ENCODE measurements around the gene BCL6. TPM values are rescaled to one million over a fixed set of nuclear protein-coding genes. Genes with fewer than 3 reads are reported as not detected.

The BCL6 gene
- total and polyA plus RNA-seq, 2 of the 8 experiments (the other 6 are each of a cell fraction or from before 2014, with no cell fraction given) = 5.7 to 10.4 TPM

GRCh38 chr3:187702507-187703033 lies 42.7 kb downstream of the BCL6 start, which contains the start of gene RTP2:
RTP2 (minus strand) TSS chr3:187702557; CDS start chr3:187702128, 429 bp downstream.
- Histone ChIP-seq H2BK120ac (replicated peaks; ENCODE audit: low read depth, low read length) (no peak within 1 kb of the TSS), H2BK15ac (ENCODE audit: low read length) (no peak within 1 kb of the TSS), H3K27me3 (replicated peaks in 1 of 4; ENCODE audit: control insufficient read depth in 3 of 4, extremely low read depth in 1 of 4, insufficient read depth in 3 of 4, low read length in 3 of 4) (no peaks in the 10 kb centered on the region), H4K8ac (ENCODE audit: extremely low read depth, insufficient read depth, low read length) (no peak within 1 kb of the TSS), H2BK20ac (ENCODE audit: low read length) (no peak within 1 kb of the TSS), H2AFZ (ENCODE audit: low read length) (no peak within 1 kb of the TSS), H2BK5ac (ENCODE audit: low read depth, low read length) (no peak within 1 kb of the TSS), H4K20me1 (replicated peaks in 1 of 2; ENCODE audit: control insufficient read depth in 1 of 2, insufficient read depth in 2 of 2, low read length in 2 of 2) (no peaks in the 10 kb centered on the region), H3K4me2 (ENCODE audit: insufficient read depth in 1 of 2, low read depth in 2 of 2, low read length in 2 of 2) (no peak within 1 kb of the TSS), H3K18ac (ENCODE audit: extremely low read depth, low read length) (no peak within 1 kb of the TSS), H3K27ac (ENCODE audit: low read depth, low read length) (no peak within 1 kb of the TSS), H3K23me2 (ENCODE audit: low read depth, low read length) (no peaks in the 10 kb centered on the region), H3K9me3 (ENCODE audit: insufficient read depth in 2 of 2, low read depth in 1 of 2, low read length in 1 of 2) (no peaks in the 10 kb centered on the region), H2BK12ac (ENCODE audit: low read depth, low read length) (no peak within 1 kb of the TSS), H4K5ac (ENCODE audit: insufficient read length, low read depth, low read length) (no peak within 1 kb of the TSS), H3K14ac (ENCODE audit: insufficient read length) (no peak within 1 kb of the TSS), H4K91ac (replicated peaks; ENCODE audit: insufficient read length, low read length) (no peak within 1 kb of the TSS), H3K4ac (replicated peaks; ENCODE audit: insufficient read length, low read depth, low read length) (no peak within 1 kb of the TSS), H3K9ac (replicated peaks in 1 of 4; ENCODE audit: extremely low read depth in 1 of 4, low read depth in 3 of 4, low read length in 3 of 4) (no peak within 1 kb of the TSS), H3K4me1 (replicated peaks in 1 of 4; ENCODE audit: control insufficient read depth in 3 of 4, insufficient read depth in 4 of 4, low read length in 3 of 4) (no peaks in the 10 kb centered on the region), H3K36me3 (ENCODE audit: control insufficient read depth in 2 of 4, insufficient read depth in 4 of 4, low read length in 3 of 4) (no peaks in the 10 kb centered on the region), H3K79me1 (ENCODE audit: low read depth, low read length) (no peaks in the 10 kb centered on the region), H2AK5ac (ENCODE audit: low read depth, low read length) (no peak within 1 kb of the TSS), H3K56ac (replicated peaks; ENCODE audit: insufficient read length, low read depth, low read length) (no peak within 1 kb of the TSS), H3K23ac (ENCODE audit: insufficient read length) (no peak within 1 kb of the TSS), H3K79me2 (ENCODE audit: control insufficient read depth in 1 of 2, insufficient read depth in 2 of 2, low read length in 2 of 2) (no peaks in the 10 kb centered on the region), H3K4me3 (ENCODE audit: extremely low read depth in 1 of 4, insufficient read depth in 2 of 4, low read depth in 3 of 4, low read length in 4 of 4) (no peak within 1 kb of the TSS)
- DNase-seq (ENCODE audit: low read depth in 1 of 2, low spot score in 2 of 2) (no peak), FAIRE-seq (no peak)
- CTCF ChIA-PET (ENCODE audit: partially characterized antibody) = interaction anchor here (1.2 to 23.0 kb wide), 8 partner anchors 9 to 470 kb away, joined by 3 to 280 read pairs (median 12); no protein-coding TSS in a partner anchor
- POLR2A ChIA-PET (ENCODE audit: partially characterized antibody) = no interaction called here
- 72% methylated on average over 4 of the region's 4 CpGs; no CpG with 5 or more reads in 1 of the 2 experiments for WGBS, 2 experiments (ENCODE audit: extremely low coverage in 1 of 2, insufficient coverage in 1 of 2, insufficient read length in 1 of 2, insufficient replicate concordance in 2 of 2, low coverage in 1 of 2, low lambda C conversion rate in 2 of 2, missing lambda C conversion rate in 1 of 2)
- TF ChIP-seq RAD21 (IDR thresholded peaks at IDR 0.05 in 1 of 2, conservative IDR thresholded peaks at IDR 0.05 in 1 of 2; ENCODE audit: low read depth in 2 of 2, low read length in 2 of 2) (no peak), ASH2L (IDR thresholded peaks at IDR 0.05; ENCODE audit: low read length) (no peak), SP2 (IDR thresholded peaks at IDR 0.05; ENCODE audit: low read length) (no peak), TEAD4 (IDR thresholded peaks at IDR 0.05; ENCODE audit: low read depth, low read length) (no peak)
- TF ChIP-seq, protein P1, sequence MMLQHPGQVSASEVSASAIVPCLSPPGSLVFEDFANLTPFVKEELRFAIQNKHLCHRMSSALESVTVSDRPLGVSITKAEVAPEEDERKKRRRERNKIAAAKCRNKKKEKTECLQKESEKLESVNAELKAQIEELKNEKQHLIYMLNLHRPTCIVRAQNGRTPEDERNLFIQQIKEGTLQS (IDR thresholded peaks at IDR 0.05; ENCODE audit: insufficient read depth, low read depth, low read length) = no peak
